ENCODE measurements around the gene DLGAP1.
"Not testable (repeated sequence)": the region's sequence is repeated elsewhere in the genome, so short reads cannot be mapped to it uniquely, and the experiment has no call there.

The DLGAP1 gene

DNA sequence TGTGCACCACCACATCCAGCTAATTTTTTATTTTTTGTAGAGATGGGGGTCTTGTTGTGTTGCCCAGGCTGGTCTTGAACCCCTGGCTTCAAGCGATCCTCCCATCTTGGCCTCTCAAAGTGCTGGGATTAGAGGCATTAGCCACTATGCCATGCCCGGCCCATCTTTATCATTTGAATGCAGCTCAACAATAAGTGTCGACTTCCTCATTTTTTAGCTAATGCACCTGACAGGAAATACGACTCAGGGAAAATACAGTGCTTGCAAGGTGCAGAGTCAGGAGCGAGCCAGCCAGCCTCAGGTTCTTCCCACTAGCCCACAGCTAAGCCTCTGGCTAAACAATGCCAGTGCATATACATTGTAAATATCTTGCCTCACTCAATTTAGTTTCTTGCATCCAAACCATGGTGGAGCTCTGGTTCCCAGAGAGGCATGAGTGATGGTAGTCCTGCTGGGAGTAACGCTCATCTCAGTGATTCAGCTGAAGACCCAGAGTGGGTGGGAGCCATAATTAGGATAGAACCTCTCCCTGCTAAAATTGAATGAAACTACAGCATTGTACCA is 870.1 kb downstream of the DLGAP1 start:
- H3K4me3 ChIP-seq: no peak overlapping the region
- TF ChIP-seq, protein P1, sequence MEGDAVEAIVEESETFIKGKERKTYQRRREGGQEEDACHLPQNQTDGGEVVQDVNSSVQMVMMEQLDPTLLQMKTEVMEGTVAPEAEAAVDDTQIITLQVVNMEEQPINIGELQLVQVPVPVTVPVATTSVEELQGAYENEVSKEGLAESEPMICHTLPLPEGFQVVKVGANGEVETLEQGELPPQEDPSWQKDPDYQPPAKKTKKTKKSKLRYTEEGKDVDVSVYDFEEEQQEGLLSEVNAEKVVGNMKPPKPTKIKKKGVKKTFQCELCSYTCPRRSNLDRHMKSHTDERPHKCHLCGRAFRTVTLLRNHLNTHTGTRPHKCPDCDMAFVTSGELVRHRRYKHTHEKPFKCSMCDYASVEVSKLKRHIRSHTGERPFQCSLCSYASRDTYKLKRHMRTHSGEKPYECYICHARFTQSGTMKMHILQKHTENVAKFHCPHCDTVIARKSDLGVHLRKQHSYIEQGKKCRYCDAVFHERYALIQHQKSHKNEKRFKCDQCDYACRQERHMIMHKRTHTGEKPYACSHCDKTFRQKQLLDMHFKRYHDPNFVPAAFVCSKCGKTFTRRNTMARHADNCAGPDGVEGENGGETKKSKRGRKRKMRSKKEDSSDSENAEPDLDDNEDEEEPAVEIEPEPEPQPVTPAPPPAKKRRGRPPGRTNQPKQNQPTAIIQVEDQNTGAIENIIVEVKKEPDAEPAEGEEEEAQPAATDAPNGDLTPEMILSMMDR (IDR thresholded peaks at IDR 0.05): no peak
- H3K27ac ChIP-seq: no peak overlapping the region
- no peak for DNase-seq (ENCODE audit: low spot score)

DNA sequence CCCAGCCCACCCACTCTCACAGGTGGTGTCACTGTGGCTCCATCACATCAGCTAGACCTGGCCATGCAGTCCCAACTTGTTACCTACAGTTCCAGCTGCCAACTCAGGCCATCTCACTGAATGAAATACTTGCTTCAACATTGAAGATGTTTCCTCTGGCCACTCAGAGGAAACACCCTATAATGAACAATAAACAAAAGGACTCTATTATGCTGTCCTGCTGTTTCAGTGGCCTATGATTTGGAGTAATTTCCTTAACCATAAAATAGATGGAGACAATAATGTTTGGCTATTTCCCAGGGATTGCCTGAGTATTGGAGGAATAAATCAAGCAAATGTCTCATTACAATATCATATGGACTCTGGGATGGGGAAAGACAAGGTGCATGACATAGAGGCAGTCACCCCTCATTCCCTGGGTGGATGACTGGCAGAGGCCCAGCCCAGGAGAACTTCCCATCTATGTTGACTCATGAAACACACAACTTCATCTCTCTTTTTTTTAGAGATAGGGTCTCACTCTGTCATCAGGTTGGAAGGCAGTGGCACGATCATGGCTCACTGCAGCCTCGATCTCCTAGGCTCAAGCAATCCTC is 870.7 kb downstream of the DLGAP1 start:
- TF ChIP-seq, protein P1 (IDR thresholded peaks at IDR 0.05): no peak
- H3K27ac ChIP-seq: no peak overlapping the region
- no peak overlapping the region for H3K4me3 ChIP-seq
- no peak for DNase-seq (ENCODE audit: low spot score)

DNA sequence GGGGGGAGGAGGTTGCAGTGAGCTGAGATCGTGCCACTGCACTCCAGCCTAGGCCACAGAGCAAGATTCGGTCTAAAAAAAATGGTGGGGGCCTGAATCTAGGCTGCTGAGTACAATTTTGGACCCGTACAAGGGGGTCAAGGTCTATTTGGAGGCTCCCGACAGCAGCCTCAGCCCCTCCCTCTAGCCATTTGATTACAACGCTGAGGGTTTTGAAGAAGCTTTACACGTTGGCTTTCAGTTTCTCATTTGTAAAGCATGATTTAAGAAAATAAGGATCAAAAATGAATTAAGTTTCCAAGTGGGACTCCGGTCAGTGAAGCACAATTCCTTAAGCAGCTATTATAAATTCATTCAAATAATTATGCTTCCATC is 871.2 kb downstream of the DLGAP1 start:
- no peak overlapping the region for H3K27ac ChIP-seq
- TF ChIP-seq, protein P1 (IDR thresholded peaks at IDR 0.05): no peak
- DNase-seq (ENCODE audit: low spot score): no peak
- H3K4me3 ChIP-seq: no peak overlapping the region

DNA sequence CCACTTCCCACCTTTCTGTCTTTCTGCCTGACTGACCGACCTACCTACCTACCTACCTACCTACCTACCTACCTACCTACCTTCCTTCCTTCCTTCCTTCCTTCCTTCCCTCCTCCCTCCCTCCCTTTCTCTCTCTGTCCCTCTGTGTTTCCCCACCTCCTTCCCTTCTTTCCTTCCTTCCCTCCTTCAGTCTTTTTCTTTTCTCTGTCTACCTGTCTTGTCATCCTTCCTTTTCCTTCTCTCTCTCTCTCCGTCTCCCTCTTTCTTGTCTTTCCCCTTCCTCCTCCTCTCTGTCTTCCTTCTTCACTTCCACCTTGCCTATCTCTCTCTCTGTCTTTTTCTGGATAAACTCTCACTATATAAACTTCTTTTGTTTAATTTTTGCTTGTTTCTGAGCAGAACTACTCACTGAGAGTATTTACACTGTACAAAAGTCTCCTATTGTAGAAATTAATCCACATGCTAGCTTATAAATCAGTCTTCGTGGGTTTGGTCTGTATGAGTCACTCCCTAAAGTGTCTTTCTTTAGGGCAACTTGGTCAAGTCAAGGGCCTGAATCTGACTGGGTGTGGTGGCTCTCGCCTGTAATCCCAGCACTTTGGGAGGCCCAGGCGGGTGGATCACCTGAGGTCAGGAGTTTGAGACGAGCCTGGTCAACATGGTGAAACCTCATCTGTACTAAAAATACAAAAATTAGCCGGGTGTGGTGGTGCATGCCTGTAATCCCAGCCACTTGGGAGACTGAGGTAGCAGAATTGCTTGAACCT is 871.8 kb downstream of the DLGAP1 start:
- DNase-seq (ENCODE audit: low spot score); H3K4me3 ChIP-seq; H3K27ac ChIP-seq: not testable (repeated sequence)

DNA sequence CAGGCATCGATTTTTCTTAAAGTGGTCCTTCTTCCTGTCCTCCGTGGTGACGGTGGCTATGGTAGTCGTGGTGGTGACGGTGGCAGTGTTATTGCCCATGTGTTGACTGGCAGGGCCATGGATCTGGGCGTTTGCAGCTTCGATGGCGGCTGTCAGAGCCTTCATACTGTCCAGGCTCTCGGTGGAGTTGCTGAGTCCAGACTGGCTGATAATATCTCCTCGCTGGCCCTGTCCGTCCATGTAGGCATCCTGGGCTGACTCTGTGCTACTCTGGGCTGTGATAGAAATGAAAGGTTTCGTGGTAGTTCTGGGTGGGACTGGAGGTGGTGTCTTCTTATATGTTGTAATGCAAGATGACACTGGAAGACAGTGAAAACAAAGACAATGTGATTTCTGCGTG is 873.2 kb downstream of the DLGAP1 start:
- H3K4me3 ChIP-seq: no peak overlapping the region
- H3K27ac ChIP-seq: no peak overlapping the region
- TF ChIP-seq, protein P1 (IDR thresholded peaks at IDR 0.05): no peak
- no peak for DNase-seq (ENCODE audit: low spot score)

DNA sequence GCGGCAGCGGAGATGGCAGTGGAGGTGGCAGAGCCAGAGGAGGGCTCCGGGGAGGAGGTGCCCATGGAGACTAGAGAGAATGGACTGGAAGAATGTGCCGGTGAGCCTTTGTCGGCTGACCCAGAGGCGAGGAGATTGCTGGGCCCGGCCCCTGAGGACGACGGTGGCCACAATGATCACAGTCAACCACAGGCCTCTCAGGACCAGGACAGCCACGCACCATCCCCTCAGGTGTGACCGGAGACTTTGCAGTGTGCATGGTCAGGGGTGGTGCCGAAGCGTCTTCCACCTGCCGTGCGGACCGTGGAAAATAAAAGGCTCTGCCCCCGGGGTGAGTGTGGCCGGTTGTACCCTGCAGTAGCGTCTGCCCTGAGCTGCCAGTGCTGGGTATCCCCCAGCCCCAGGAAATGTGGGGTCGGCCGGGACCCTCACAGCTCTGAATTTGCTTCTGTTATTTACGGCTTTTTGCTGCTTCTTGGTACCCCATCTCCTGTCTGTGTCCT is 874.5 kb downstream of the DLGAP1 start:
- DNase-seq (ENCODE audit: low spot score); H3K4me3 ChIP-seq; H3K27ac ChIP-seq: not testable (repeated sequence)

DNA sequence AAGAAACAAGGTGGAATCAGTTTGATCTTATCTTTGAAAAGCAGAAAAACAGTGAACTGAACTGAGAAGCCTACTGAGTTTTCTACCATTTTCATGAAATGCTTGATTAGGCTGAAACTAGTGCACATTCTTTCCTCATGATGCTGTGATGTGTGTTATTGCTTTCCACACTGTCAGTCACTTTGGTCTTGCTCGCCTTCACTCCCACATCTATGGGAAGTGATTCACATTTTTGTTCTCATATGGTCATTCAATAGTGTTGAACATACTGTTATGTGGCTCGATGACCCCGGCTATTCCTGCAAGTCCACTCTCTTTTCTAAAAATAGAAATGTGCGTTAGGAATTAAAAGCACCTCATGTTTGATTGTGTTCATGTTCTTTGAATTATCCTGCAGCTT is 875.4 kb downstream of the DLGAP1 start:
- no peak overlapping the region for H3K27ac ChIP-seq
- TF ChIP-seq, protein P1 (IDR thresholded peaks at IDR 0.05): no peak
- no peak for DNase-seq (ENCODE audit: low spot score)
- H3K4me3 ChIP-seq: no peak overlapping the region

DNA sequence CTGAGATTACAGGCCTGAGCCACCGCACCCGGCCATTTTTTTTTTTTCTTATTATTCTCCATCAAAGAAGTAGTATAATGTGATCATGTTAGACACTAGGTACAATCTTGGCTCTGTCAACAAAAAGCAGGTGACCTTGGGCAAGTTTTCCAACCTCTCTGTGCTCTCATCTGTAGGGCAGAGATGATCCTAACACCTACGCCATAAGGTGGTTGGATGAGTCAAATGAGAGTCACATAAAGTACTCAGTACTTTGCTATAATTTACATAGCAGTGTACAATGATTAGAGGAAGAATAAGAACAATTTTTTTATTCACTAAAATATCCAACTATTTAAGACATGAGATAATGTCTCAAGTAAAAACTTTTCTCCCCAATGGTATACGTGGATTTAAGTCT is 876.5 kb downstream of the DLGAP1 start:
- no peak overlapping the region for H3K27ac ChIP-seq
- H3K4me3 ChIP-seq: no peak overlapping the region
- TF ChIP-seq, protein P1 (IDR thresholded peaks at IDR 0.05): no peak
- DNase-seq (ENCODE audit: low spot score): no peak
